Right hindlimb (tissue), 1 donor: ENCODE results near the gene XPO5.
"Not testable (repeated sequence)": the region's sequence is repeated elsewhere in the genome, so short reads cannot be mapped to it uniquely, and the experiment has no call there.

ENCODE experiments used
- DNase-seq: peaks from one replicate; pipeline ENCODE4 v3.0.0-alpha.2; 2018

The XPO5 gene

GRCh38 chr6:43575772-43576551 is at the start of gene XPO5, which contains the start of gene POLH:
XPO5 (minus strand) TSS chr6:43576038; CDS start chr6:43575864, 174 bp downstream.
POLH (plus strand) TSS chr6:43576185; CDS start chr6:43582320, 6,135 bp downstream.
- DNase-seq, result peak; percentile 95

GRCh38 chr6:43625393-43625992 is 49.7 kb upstream of the XPO5 start:
- DNase-seq, result no peak

GRCh38 chr6:43624786-43625288 is 49.0 kb upstream of the XPO5 start:
- no peak for DNase-seq

- no peak for DNase-seq
Measured at GRCh38 chr6:43623880-43624785, 48.3 kb upstream of the XPO5 start.

- DNase-seq, result no peak
Measured at GRCh38 chr6:43622541-43622940, 46.7 kb upstream of the XPO5 start.

GRCh38 chr6:43621836-43622180 is 46.0 kb upstream of the XPO5 start:
- no peak for DNase-seq

- DNase-seq, result no peak
Measured at GRCh38 chr6:43621078-43621835, 45.4 kb upstream of the XPO5 start.

GRCh38 chr6:43616725-43617472 is 41.1 kb upstream of the XPO5 start:
- no peak for DNase-seq

GRCh38 chr6:43614396-43614730 is 38.5 kb upstream of the XPO5 start:
- no peak for DNase-seq

- DNase-seq, result no peak
Measured at GRCh38 chr6:43613721-43614395, 38.0 kb upstream of the XPO5 start.

GRCh38 chr6:43610431-43610830 is 34.6 kb upstream of the XPO5 start:
- DNase-seq, result no peak

GRCh38 chr6:43609402-43609801 is 33.6 kb upstream of the XPO5 start:
- no peak for DNase-seq

- DNase-seq, result no peak
Measured at GRCh38 chr6:43608807-43609206, 33.0 kb upstream of the XPO5 start.

- DNase-seq, result peak; percentile 51
Measured at GRCh38 chr6:43608310-43608763, 32.5 kb upstream of the XPO5 start.

- DNase-seq, result no peak
Measured at GRCh38 chr6:43606019-43606418, 30.2 kb upstream of the XPO5 start.

- DNase-seq, result no peak
Measured at GRCh38 chr6:43604174-43604573, 28.3 kb upstream of the XPO5 start.

- DNase-seq, result no peak
Measured at GRCh38 chr6:43600595-43600994, 24.8 kb upstream of the XPO5 start.

GRCh38 chr6:43593938-43594337 is 18.1 kb upstream of the XPO5 start:
- no peak for DNase-seq

GRCh38 chr6:43589564-43589963 is 13.7 kb upstream of the XPO5 start:
- DNase-seq, result not testable (repeated sequence)

- DNase-seq, result no peak
Measured at GRCh38 chr6:43588194-43588593, 12.4 kb upstream of the XPO5 start.

GRCh38 chr6:43584892-43585570 is 9.2 kb upstream of the XPO5 start:
- DNase-seq, result no peak
